Liver (tissue), 2 donors: ENCODE data around the gene WDR44.

ENCODE experiments used
- TF ChIP-seq, protein P1 (sequence below): fragments of 150-350 bp; IDR thresholded peaks from 2 replicates; pipeline ENCODE4 v1.5.1; 2017; ENCODE audit warnings: improper control_type of control experiment, low read depth, low read length; ENCODE audit not compliant: missing input control
- TF ChIP-seq, protein P2 (sequence below): IDR thresholded peaks from 2 replicates; pipeline ENCODE4 v1.6.1; 2016; ENCODE audit warnings: antibody characterized with exemption, mild to moderate bottlenecking
- donor health status: healthy.

DNA sequence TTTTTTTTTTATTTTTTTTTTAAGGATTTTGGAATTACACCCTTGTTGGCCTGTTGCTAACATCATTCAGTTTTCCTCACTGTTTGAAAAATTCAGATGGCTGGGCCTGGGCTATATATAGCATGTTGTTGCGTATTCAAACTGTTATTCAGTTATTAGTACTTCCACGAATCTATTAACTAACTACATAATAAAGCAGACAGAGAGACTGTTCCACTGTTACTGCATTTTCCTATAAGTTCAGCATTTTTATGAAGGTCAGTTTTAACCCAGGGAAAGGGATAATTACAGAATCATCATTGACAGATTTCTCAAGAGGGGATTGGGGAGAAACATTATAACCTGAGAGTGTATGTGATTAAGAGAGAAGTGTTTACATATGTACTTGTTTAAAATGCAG is 152.8 kb downstream of the WDR44 start:
- TF ChIP-seq, protein P1, sequence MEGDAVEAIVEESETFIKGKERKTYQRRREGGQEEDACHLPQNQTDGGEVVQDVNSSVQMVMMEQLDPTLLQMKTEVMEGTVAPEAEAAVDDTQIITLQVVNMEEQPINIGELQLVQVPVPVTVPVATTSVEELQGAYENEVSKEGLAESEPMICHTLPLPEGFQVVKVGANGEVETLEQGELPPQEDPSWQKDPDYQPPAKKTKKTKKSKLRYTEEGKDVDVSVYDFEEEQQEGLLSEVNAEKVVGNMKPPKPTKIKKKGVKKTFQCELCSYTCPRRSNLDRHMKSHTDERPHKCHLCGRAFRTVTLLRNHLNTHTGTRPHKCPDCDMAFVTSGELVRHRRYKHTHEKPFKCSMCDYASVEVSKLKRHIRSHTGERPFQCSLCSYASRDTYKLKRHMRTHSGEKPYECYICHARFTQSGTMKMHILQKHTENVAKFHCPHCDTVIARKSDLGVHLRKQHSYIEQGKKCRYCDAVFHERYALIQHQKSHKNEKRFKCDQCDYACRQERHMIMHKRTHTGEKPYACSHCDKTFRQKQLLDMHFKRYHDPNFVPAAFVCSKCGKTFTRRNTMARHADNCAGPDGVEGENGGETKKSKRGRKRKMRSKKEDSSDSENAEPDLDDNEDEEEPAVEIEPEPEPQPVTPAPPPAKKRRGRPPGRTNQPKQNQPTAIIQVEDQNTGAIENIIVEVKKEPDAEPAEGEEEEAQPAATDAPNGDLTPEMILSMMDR, result no peak
- TF ChIP-seq, protein P2, sequence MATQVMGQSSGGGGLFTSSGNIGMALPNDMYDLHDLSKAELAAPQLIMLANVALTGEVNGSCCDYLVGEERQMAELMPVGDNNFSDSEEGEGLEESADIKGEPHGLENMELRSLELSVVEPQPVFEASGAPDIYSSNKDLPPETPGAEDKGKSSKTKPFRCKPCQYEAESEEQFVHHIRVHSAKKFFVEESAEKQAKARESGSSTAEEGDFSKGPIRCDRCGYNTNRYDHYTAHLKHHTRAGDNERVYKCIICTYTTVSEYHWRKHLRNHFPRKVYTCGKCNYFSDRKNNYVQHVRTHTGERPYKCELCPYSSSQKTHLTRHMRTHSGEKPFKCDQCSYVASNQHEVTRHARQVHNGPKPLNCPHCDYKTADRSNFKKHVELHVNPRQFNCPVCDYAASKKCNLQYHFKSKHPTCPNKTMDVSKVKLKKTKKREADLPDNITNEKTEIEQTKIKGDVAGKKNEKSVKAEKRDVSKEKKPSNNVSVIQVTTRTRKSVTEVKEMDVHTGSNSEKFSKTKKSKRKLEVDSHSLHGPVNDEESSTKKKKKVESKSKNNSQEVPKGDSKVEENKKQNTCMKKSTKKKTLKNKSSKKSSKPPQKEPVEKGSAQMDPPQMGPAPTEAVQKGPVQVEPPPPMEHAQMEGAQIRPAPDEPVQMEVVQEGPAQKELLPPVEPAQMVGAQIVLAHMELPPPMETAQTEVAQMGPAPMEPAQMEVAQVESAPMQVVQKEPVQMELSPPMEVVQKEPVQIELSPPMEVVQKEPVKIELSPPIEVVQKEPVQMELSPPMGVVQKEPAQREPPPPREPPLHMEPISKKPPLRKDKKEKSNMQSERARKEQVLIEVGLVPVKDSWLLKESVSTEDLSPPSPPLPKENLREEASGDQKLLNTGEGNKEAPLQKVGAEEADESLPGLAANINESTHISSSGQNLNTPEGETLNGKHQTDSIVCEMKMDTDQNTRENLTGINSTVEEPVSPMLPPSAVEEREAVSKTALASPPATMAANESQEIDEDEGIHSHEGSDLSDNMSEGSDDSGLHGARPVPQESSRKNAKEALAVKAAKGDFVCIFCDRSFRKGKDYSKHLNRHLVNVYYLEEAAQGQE, result no peak
